Liver (tissue), 3 donors: ENCODE results near the gene ZNF766.

Source experiments
- EGR1 ChIP-seq, 2 donors: IDR thresholded peaks; 2 replicates each; pipeline ENCODE4 v1.6.1; 2016 to 2018; ENCODE audit warnings: antibody characterized with exemption in 2 of 2, low read depth in 2 of 2
- GABPA ChIP-seq, 2 donors: IDR thresholded peaks in 1 of 2; conservative IDR thresholded peaks in 1 of 2; 2 replicates each; pipeline ENCODE4 v1.6.1; 2016; ENCODE audit warnings: antibody characterized with exemption in 2 of 2, mild to moderate bottlenecking in 1 of 2, moderate library complexity in 1 of 2
- HNF4A ChIP-seq, 2 donors: conservative IDR thresholded peaks; 2 replicates each; pipeline ENCODE4 v1.6.1; 2016; ENCODE audit warnings: antibody characterized with exemption in 2 of 2, mild to moderate bottlenecking in 2 of 2
- JUND ChIP-seq, 2 donors: IDR thresholded peaks; 2 replicates each; pipeline ENCODE4 v1.6.1; 2016; ENCODE audit warnings: antibody characterized with exemption in 2 of 2
- RAD21 ChIP-seq, 2 donors: IDR thresholded peaks; 2 replicates each; pipeline ENCODE4 v1.6.1; 2016; ENCODE audit warnings: antibody characterized with exemption in 2 of 2, mild to moderate bottlenecking in 2 of 2
- YY1 ChIP-seq: IDR thresholded peaks from 2 replicates; pipeline ENCODE4 v1.6.1; 2016; ENCODE audit warnings: antibody characterized with exemption, mild to moderate bottlenecking
- TF ChIP-seq, protein P1 (sequence below): fragments of 150-350 bp; IDR thresholded peaks from 2 replicates; pipeline ENCODE4 v1.5.1; 2017; ENCODE audit warnings: improper control_type of control experiment, low read depth, low read length; ENCODE audit not compliant: missing input control
- TF ChIP-seq, protein P2 (sequence below): IDR thresholded peaks from 2 replicates; pipeline ENCODE4 v1.6.1; 2016; ENCODE audit warnings: antibody characterized with exemption, mild to moderate bottlenecking
- TF ChIP-seq, protein P3 (sequence below): IDR thresholded peaks from 2 replicates; pipeline ENCODE4 v1.6.1; 2016; ENCODE audit warnings: antibody characterized with exemption
- TF ChIP-seq, protein P4 (sequence below): IDR thresholded peaks from 2 replicates; pipeline ENCODE4 v1.6.1; 2016; ENCODE audit warnings: antibody characterized with exemption
- TF ChIP-seq, protein P5 (sequence below): IDR thresholded peaks from 2 replicates; pipeline ENCODE4 v1.6.1; 2016; ENCODE audit warnings: antibody characterized with exemption
- donor health status: healthy.
- donor health status: healthy.

DNA sequence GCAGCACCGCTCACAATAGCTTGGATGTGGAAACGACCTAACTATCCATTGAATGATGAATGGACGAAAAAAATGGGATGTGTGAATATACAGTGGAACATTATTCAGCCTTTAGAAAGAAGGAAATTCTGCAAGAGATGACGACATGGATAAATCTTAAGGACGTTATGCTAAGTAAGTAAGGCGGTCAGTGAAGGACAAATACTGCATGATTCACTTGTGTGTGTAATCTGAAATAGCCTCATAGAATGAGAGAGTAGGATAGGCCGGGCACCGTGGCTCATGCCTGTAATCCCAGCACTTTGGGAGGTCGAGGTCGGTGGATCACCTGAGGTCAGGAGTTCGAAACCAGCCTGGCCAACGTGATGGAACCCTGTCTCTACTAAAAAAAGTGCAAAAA, 25.4 kb upstream of the ZNF766 start:
- TF ChIP-seq, protein P1, sequence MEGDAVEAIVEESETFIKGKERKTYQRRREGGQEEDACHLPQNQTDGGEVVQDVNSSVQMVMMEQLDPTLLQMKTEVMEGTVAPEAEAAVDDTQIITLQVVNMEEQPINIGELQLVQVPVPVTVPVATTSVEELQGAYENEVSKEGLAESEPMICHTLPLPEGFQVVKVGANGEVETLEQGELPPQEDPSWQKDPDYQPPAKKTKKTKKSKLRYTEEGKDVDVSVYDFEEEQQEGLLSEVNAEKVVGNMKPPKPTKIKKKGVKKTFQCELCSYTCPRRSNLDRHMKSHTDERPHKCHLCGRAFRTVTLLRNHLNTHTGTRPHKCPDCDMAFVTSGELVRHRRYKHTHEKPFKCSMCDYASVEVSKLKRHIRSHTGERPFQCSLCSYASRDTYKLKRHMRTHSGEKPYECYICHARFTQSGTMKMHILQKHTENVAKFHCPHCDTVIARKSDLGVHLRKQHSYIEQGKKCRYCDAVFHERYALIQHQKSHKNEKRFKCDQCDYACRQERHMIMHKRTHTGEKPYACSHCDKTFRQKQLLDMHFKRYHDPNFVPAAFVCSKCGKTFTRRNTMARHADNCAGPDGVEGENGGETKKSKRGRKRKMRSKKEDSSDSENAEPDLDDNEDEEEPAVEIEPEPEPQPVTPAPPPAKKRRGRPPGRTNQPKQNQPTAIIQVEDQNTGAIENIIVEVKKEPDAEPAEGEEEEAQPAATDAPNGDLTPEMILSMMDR, result no peak
- TF ChIP-seq, protein P2, sequence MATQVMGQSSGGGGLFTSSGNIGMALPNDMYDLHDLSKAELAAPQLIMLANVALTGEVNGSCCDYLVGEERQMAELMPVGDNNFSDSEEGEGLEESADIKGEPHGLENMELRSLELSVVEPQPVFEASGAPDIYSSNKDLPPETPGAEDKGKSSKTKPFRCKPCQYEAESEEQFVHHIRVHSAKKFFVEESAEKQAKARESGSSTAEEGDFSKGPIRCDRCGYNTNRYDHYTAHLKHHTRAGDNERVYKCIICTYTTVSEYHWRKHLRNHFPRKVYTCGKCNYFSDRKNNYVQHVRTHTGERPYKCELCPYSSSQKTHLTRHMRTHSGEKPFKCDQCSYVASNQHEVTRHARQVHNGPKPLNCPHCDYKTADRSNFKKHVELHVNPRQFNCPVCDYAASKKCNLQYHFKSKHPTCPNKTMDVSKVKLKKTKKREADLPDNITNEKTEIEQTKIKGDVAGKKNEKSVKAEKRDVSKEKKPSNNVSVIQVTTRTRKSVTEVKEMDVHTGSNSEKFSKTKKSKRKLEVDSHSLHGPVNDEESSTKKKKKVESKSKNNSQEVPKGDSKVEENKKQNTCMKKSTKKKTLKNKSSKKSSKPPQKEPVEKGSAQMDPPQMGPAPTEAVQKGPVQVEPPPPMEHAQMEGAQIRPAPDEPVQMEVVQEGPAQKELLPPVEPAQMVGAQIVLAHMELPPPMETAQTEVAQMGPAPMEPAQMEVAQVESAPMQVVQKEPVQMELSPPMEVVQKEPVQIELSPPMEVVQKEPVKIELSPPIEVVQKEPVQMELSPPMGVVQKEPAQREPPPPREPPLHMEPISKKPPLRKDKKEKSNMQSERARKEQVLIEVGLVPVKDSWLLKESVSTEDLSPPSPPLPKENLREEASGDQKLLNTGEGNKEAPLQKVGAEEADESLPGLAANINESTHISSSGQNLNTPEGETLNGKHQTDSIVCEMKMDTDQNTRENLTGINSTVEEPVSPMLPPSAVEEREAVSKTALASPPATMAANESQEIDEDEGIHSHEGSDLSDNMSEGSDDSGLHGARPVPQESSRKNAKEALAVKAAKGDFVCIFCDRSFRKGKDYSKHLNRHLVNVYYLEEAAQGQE, result no peak
- TF ChIP-seq, protein P3, sequence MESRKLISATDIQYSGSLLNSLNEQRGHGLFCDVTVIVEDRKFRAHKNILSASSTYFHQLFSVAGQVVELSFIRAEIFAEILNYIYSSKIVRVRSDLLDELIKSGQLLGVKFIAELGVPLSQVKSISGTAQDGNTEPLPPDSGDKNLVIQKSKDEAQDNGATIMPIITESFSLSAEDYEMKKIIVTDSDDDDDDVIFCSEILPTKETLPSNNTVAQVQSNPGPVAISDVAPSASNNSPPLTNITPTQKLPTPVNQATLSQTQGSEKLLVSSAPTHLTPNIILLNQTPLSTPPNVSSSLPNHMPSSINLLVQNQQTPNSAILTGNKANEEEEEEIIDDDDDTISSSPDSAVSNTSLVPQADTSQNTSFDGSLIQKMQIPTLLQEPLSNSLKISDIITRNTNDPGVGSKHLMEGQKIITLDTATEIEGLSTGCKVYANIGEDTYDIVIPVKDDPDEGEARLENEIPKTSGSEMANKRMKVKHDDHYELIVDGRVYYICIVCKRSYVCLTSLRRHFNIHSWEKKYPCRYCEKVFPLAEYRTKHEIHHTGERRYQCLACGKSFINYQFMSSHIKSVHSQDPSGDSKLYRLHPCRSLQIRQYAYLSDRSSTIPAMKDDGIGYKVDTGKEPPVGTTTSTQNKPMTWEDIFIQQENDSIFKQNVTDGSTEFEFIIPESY, result no peak
- TF ChIP-seq GABPA (IDR thresholded peaks at IDR 0.05 in 1 of 2, conservative IDR thresholded peaks at IDR 0.05 in 1 of 2) (no peak), RAD21 (IDR thresholded peaks at IDR 0.05) (no peak), EGR1 (IDR thresholded peaks at IDR 0.05; ENCODE audit: low read depth in 2 of 2) (no peak), HNF4A (conservative IDR thresholded peaks at IDR 0.05) (no peak), YY1 (no peak), JUND (IDR thresholded peaks at IDR 0.05) (no peak)
- TF ChIP-seq, protein P4, sequence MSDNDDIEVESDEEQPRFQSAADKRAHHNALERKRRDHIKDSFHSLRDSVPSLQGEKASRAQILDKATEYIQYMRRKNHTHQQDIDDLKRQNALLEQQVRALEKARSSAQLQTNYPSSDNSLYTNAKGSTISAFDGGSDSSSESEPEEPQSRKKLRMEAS, result no peak
- TF ChIP-seq, protein P5, sequence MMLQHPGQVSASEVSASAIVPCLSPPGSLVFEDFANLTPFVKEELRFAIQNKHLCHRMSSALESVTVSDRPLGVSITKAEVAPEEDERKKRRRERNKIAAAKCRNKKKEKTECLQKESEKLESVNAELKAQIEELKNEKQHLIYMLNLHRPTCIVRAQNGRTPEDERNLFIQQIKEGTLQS, result no peak
